GM12878 (cell line): Measurements from ENCODE around the gene ADK.

ENCODE experiments used
- CHD1 ChIP-seq: IDR thresholded peaks from 2 replicates; pipeline ENCODE4 v1.6.1; 2012; ENCODE audit warnings: low read depth, low read length, improper control_type of control experiment
- EGR1 ChIP-seq, 2 experiments: IDR thresholded peaks; 1 replicate in 1 of 2; 2 replicates in 1 of 2; pipeline ENCODE4 v1.6.1; 2011 to 2012; ENCODE audit warnings: low read depth in 2 of 2, low read length in 2 of 2, borderline replicate concordance in 1 of 2, mild to moderate bottlenecking in 1 of 2, moderate library complexity in 1 of 2
- KDM1A ChIP-seq: fragments of 200-600 bp; sonication (generic); IDR thresholded peaks from 2 replicates; pipeline ENCODE4 v1.6.1; 2016; ENCODE audit warnings: borderline replicate concordance
- RAD21 ChIP-seq: IDR thresholded peaks from 2 replicates; pipeline ENCODE4 v1.6.1; 2011; ENCODE audit warnings: mild to moderate bottlenecking, low read depth, low read length, moderate library complexity; ENCODE audit not compliant: insufficient read depth
- SPI1 ChIP-seq: IDR thresholded peaks from 2 replicates; pipeline ENCODE4 v1.6.1; 2011; ENCODE audit warnings: low read depth, mild to moderate bottlenecking, low read length, moderate library complexity, borderline replicate concordance; ENCODE audit not compliant: insufficient read depth
- TF ChIP-seq, protein P1 (sequence below): fragments of 150-350 bp; IDR thresholded peaks from 2 replicates; pipeline ENCODE4 v1.6.1; 2016; ENCODE audit warnings: low read depth, low read length
- TF ChIP-seq, protein P2 (sequence below): fragments of 450-650 bp; IDR thresholded peaks from 2 replicates; pipeline ENCODE4 v1.6.1; 2017; ENCODE audit warnings: low read depth, mild to moderate bottlenecking, moderate library complexity
- TF ChIP-seq, protein P3 (sequence below): fragments of 450-650 bp; IDR thresholded peaks from 2 replicates; pipeline ENCODE4 v1.6.1; 2017; ENCODE audit warnings: mild to moderate bottlenecking, moderate library complexity

DNA sequence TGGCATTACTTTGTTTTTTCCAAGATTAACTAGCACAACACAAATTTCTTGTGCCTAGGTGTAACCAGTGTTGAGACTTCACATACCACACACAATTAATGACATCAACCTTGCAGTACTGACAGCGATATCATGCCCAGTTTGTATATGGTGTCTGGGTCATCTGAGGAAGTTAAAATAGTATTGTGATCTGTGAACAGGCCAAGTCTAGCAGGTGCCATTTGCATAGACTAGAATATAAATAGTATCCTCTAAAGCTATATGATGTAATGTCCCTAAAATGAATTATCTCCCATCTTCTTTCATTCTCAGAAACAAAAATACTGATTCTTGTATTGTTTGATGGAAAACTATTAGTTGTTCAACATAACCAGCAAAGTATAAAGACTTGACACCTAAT lies 499.6 kb downstream of the ADK start:
- TF ChIP-seq KDM1A (no peak), RAD21 (no peak), EGR1 (IDR thresholded peaks at IDR 0.05; ENCODE audit: borderline replicate concordance in 1 of 2, low read depth in 2 of 2, low read length in 2 of 2) (no peak), CHD1 (no peak), SPI1 (no peak)
- TF ChIP-seq, protein P1, sequence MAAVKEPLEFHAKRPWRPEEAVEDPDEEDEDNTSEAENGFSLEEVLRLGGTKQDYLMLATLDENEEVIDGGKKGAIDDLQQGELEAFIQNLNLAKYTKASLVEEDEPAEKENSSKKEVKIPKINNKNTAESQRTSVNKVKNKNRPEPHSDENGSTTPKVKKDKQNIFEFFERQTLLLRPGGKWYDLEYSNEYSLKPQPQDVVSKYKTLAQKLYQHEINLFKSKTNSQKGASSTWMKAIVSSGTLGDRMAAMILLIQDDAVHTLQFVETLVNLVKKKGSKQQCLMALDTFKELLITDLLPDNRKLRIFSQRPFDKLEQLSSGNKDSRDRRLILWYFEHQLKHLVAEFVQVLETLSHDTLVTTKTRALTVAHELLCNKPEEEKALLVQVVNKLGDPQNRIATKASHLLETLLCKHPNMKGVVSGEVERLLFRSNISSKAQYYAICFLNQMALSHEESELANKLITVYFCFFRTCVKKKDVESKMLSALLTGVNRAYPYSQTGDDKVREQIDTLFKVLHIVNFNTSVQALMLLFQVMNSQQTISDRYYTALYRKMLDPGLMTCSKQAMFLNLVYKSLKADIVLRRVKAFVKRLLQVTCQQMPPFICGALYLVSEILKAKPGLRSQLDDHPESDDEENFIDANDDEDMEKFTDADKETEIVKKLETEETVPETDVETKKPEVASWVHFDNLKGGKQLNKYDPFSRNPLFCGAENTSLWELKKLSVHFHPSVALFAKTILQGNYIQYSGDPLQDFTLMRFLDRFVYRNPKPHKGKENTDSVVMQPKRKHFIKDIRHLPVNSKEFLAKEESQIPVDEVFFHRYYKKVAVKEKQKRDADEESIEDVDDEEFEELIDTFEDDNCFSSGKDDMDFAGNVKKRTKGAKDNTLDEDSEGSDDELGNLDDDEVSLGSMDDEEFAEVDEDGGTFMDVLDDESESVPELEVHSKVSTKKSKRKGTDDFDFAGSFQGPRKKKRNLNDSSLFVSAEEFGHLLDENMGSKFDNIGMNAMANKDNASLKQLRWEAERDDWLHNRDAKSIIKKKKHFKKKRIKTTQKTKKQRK = no peak
- TF ChIP-seq, protein P2, sequence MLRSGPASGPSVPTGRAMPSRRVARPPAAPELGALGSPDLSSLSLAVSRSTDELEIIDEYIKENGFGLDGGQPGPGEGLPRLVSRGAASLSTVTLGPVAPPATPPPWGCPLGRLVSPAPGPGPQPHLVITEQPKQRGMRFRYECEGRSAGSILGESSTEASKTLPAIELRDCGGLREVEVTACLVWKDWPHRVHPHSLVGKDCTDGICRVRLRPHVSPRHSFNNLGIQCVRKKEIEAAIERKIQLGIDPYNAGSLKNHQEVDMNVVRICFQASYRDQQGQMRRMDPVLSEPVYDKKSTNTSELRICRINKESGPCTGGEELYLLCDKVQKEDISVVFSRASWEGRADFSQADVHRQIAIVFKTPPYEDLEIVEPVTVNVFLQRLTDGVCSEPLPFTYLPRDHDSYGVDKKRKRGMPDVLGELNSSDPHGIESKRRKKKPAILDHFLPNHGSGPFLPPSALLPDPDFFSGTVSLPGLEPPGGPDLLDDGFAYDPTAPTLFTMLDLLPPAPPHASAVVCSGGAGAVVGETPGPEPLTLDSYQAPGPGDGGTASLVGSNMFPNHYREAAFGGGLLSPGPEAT = no peak
- TF ChIP-seq, protein P3, sequence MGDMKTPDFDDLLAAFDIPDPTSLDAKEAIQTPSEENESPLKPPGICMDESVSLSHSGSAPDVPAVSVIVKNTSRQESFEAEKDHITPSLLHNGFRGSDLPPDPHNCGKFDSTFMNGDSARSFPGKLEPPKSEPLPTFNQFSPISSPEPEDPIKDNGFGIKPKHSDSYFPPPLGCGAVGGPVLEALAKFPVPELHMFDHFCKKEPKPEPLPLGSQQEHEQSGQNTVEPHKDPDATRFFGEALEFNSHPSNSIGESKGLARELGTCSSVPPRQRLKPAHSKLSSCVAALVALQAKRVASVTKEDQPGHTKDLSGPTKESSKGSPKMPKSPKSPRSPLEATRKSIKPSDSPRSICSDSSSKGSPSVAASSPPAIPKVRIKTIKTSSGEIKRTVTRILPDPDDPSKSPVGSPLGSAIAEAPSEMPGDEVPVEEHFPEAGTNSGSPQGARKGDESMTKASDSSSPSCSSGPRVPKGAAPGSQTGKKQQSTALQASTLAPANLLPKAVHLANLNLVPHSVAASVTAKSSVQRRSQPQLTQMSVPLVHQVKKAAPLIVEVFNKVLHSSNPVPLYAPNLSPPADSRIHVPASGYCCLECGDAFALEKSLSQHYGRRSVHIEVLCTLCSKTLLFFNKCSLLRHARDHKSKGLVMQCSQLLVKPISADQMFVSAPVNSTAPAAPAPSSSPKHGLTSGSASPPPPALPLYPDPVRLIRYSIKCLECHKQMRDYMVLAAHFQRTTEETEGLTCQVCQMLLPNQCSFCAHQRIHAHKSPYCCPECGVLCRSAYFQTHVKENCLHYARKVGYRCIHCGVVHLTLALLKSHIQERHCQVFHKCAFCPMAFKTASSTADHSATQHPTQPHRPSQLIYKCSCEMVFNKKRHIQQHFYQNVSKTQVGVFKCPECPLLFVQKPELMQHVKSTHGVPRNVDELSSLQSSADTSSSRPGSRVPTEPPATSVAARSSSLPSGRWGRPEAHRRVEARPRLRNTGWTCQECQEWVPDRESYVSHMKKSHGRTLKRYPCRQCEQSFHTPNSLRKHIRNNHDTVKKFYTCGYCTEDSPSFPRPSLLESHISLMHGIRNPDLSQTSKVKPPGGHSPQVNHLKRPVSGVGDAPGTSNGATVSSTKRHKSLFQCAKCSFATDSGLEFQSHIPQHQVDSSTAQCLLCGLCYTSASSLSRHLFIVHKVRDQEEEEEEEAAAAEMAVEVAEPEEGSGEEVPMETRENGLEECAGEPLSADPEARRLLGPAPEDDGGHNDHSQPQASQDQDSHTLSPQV = no peak
